HCT116 (cell line): ENCODE data around the gene TTLL5. TPM values are rescaled to one million over a fixed set of nuclear protein-coding genes. Genes with fewer than 3 reads are reported as not detected.

Experiments used
- ATAC-seq: fragments of 200-7000 bp; cut with Tn5 transposase; 2 replicates; pipeline ENCODE4 v1.9.1; 2020; ENCODE audit warnings: mild to moderate bottlenecking, moderate library complexity
- BruUV-seq: library from RNA; stranded (reverse); fragments of 400-500 nt; replicated peaks from 2 replicates; lab custom pipeline; 2021; lab: Mats Ljungman, UMichigan
- CTCF ChIA-PET: fragments of 300-600 bp; sonication (Branson Sonifier 250); formaldehyde crosslinking; loops from one replicate; lab custom pipeline; 2021; ENCODE audit warnings: antibody characterized with exemption; lab: Charles Lee
- POLR2A ChIA-PET: fragments of 300-600, 350-600 bp; sonication (Branson Sonifier 250); formaldehyde crosslinking; loops from one replicate; lab custom pipeline; 2021; ENCODE audit warnings: antibody characterized with exemption; lab: Charles Lee
- RAD21 ChIA-PET, 2 experiments: fragments of 300-600 bp; sonication (Branson Sonifier 250); formaldehyde crosslinking; loops; one replicate each; lab custom pipeline; 2023; ENCODE audit warnings: low total read pairs in 2 of 2; ENCODE audit not compliant: uncharacterized antibody in 2 of 2, unreplicated experiment in 2 of 2, low non-redundant PET in 1 of 2; lab: Charles Lee
- DNase-seq: peaks from one replicate; pipeline ENCODE4 v3.0.0-alpha.2; 2010; ENCODE audit warnings: low read depth, low spot score
- H2AFZ ChIP-seq: fragments of 200-600 bp; shearing (Covaris generic), sonication (generic); 2 replicates; pipeline ENCODE4 v1.6.1; 2017; ENCODE audit warnings: low read depth, mixed run types, mixed read lengths, antibody characterized with exemption, low read length; ENCODE audit not compliant: poor library complexity, severe bottlenecking
- H3K27ac ChIP-seq: 2 replicates; pipeline ENCODE4 v1.5.1; 2012; ENCODE audit warnings: low read depth, low read length
- H3K27me3 ChIP-seq: fragments of 200-600 bp; sonication (generic); 2 replicates; pipeline ENCODE4 v1.6.1; 2016; ENCODE audit warnings: mixed run types, low read length, mixed read lengths; ENCODE audit not compliant: insufficient read depth
- H3K36me3 ChIP-seq, 2 experiments: fragments of 200-500 bp in 1 of 2; fragments of 200-600 bp in 1 of 2; sonication (Bioruptor generic) in 1 of 2; sonication (generic) in 1 of 2; 2 replicates each; pipeline versions ENCODE4 v1.5.1 to v1.6.1; 2014 to 2016; ENCODE audit warnings: low read length in 2 of 2, inconsistent platforms in 1 of 2, mixed read lengths in 1 of 2, mixed run types in 1 of 2; ENCODE audit not compliant: insufficient read depth in 2 of 2, control insufficient read depth in 1 of 2
- H3K4me1 ChIP-seq, 2 experiments: fragments of 200-600 bp in 1 of 2; sonication (generic) in 1 of 2; 2 replicates each; pipeline versions ENCODE4 v1.5.1 to v1.6.1; 2012 to 2017; ENCODE audit warnings: low read length in 2 of 2, inconsistent platforms in 1 of 2, mild to moderate bottlenecking in 1 of 2, mixed read lengths in 1 of 2, mixed run types in 1 of 2, moderate library complexity in 1 of 2; ENCODE audit not compliant: insufficient read depth in 2 of 2, control insufficient read depth in 1 of 2
- H3K4me2 ChIP-seq: fragments of 200-600 bp; sonication (generic); 2 replicates; pipeline ENCODE4 v1.6.1; 2017; ENCODE audit warnings: mixed run types, low read length, mixed read lengths
- H3K4me3 ChIP-seq, 2 experiments: fragments of 200-600 bp in 1 of 2; sonication (generic) in 1 of 2; replicated peaks in 1 of 2; 2 replicates each; pipeline ENCODE4 v1.5.1; 2011 to 2016; ENCODE audit warnings: low read length in 2 of 2, control low read depth in 1 of 2, low read depth in 1 of 2, mild to moderate bottlenecking in 1 of 2, mixed read lengths in 1 of 2, mixed run types in 1 of 2
- H3K79me2 ChIP-seq: fragments of 200-600 bp; sonication (generic); 2 replicates; pipeline ENCODE4 v1.6.1; 2017; ENCODE audit warnings: mild to moderate bottlenecking, mixed run types, low read length, moderate library complexity, mixed read lengths; ENCODE audit not compliant: insufficient read depth
- H3K9ac ChIP-seq: fragments of 200-600 bp; sonication (generic); 2 replicates; pipeline ENCODE4 v1.6.1; 2016; ENCODE audit warnings: low read length, mixed read lengths
- H3K9me2 ChIP-seq: fragments of 200-600 bp; sonication (generic), shearing (Covaris generic); 2 replicates; pipeline ENCODE4 v1.6.1; 2017; ENCODE audit warnings: mixed run types, mild to moderate bottlenecking, moderate library complexity; ENCODE audit not compliant: insufficient read depth
- H3K9me3 ChIP-seq, 2 experiments: fragments of 200-500 bp in 1 of 2; fragments of 200-600 bp in 1 of 2; sonication (Bioruptor generic) in 1 of 2; sonication (generic) in 1 of 2; 2 replicates each; pipeline ENCODE4 v1.6.1; 2014 to 2017; ENCODE audit warnings: low read length in 2 of 2, mixed read lengths in 2 of 2, inconsistent platforms in 1 of 2, low read depth in 1 of 2, mild to moderate bottlenecking in 1 of 2, mixed run types in 1 of 2, moderate library complexity in 1 of 2; ENCODE audit not compliant: control insufficient read depth in 1 of 2, insufficient read depth in 1 of 2
- H4K20me1 ChIP-seq: fragments of 200-600 bp; sonication (generic), shearing (Covaris generic); 2 replicates; pipeline ENCODE4 v1.6.1; 2017; ENCODE audit warnings: mixed run types, mild to moderate bottlenecking, moderate library complexity; ENCODE audit not compliant: insufficient read depth
- ATF3 ChIP-seq: IDR thresholded peaks from 2 replicates; pipeline ENCODE4 v1.6.1; 2012
- CBX3 ChIP-seq: IDR thresholded peaks from 2 replicates; pipeline ENCODE4 v1.6.1; 2012; ENCODE audit warnings: low read depth
- CEBPB ChIP-seq: IDR thresholded peaks from 2 replicates; pipeline ENCODE4 v1.6.1; 2012; ENCODE audit warnings: low read depth
- EZH2 ChIP-seq: fragments of 200-600 bp; sonication (generic); IDR thresholded peaks from 2 replicates; pipeline ENCODE4 v1.6.1; 2017; ENCODE audit warnings: antibody characterized with exemption, mixed run types
- EZH2phosphoT487 ChIP-seq: fragments of 200-600 bp; IDR thresholded peaks from 2 replicates; pipeline ENCODE4 v1.6.1; 2018; ENCODE audit warnings: antibody characterized with exemption, borderline replicate concordance
- JUND ChIP-seq: IDR thresholded peaks from 2 replicates; pipeline ENCODE4 v1.6.1; 2012
- MAX ChIP-seq: IDR thresholded peaks from 2 replicates; pipeline ENCODE4 v1.6.1; 2012
- POLR2A ChIP-seq: IDR thresholded peaks from 2 replicates; pipeline ENCODE4 v1.7.0; 2011; ENCODE audit warnings: borderline replicate concordance; ENCODE audit not compliant: insufficient read depth, insufficient read length; ENCODE audit errors: extremely low read depth
- POLR2AphosphoS5 ChIP-seq: IDR thresholded peaks from 2 replicates; pipeline ENCODE4 v1.6.1; 2011; ENCODE audit warnings: mild to moderate bottlenecking, low read depth, low read length, moderate library complexity
- SIN3A ChIP-seq: IDR thresholded peaks from 2 replicates; pipeline ENCODE4 v1.6.1; 2012; ENCODE audit warnings: low read depth
- SP1 ChIP-seq: IDR thresholded peaks from 2 replicates; pipeline ENCODE4 v1.6.1; 2012; ENCODE audit warnings: low read depth
- SRF ChIP-seq: IDR thresholded peaks from 2 replicates; pipeline ENCODE4 v1.6.1; 2012; ENCODE audit warnings: low read depth
- intact Hi-C: fragments of 100-400 bp; cut with micrococcal nuclease; formaldehyde crosslinking; loops from 2 replicates; pipeline ENCODE4 v1.10.0; 2022
- total RNA-seq: library from RNA; stranded (reverse); gene quantifications from one replicate; pipeline ENCODE4 v1.2.1, GENCODE V29; 2021; ENCODE audit not compliant: unreplicated experiment
- TF ChIP-seq, protein P1 (sequence below): IDR thresholded peaks from 2 replicates; pipeline ENCODE4 v1.6.1; 2011; ENCODE audit warnings: mild to moderate bottlenecking, low read length, moderate library complexity; ENCODE audit not compliant: insufficient replicate concordance; ENCODE audit errors: extremely low read depth
- TF ChIP-seq, protein P2 (sequence below): IDR thresholded peaks from 2 replicates; pipeline ENCODE4 v1.6.1; 2012; ENCODE audit warnings: low read depth

The TTLL5 gene
- total RNA-seq, 1 experiment from 2014 or later, result 26.2 TPM

DNA sequence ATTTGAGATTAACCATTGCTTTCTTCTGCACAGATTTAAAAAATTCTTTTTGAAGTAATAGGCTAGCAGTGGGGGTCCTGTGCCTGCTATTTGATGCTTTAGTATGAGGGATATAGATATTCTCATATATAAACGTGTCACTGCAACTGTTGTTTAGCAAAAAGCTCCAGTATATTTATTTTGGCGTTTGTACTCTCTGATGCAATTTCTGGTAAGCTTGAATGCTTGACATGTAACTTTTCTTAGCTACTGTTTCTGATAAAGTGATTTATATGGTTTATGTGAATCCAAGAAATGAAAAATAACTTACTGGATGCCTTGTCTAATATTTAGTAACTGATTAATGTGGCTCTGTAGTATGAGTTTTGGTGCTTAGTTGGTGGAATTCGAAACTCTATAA, 77.1 kb downstream of the TTLL5 start:
- CTCF ChIA-PET, result interaction anchor here (1.1 to 1.7 kb wide), 2 partner anchors 29 to 244 kb away, joined by 3 read pairs; no protein-coding TSS in a partner anchor
- H3K4me1 ChIP-seq, result no peaks in the 10 kb centered on the region
- H3K36me3 ChIP-seq, result no peaks in the 10 kb centered on the region
- H3K4me2 ChIP-seq, result no peak overlapping the region
- DNase-seq, result no peak
- H3K4me3 ChIP-seq, result no peak overlapping the region
- H3K27me3 ChIP-seq, result no peaks in the 10 kb centered on the region
- no peak overlapping the region for H3K27ac ChIP-seq
- intact Hi-C loops, result no loop called here
- no peak for TF ChIP-seq CEBPB
- TF ChIP-seq ATF3, result no peak
- no peak for TF ChIP-seq SP1
- TF ChIP-seq CBX3, result no peak
- TF ChIP-seq MAX, result no peak
- no peak for TF ChIP-seq SIN3A
- no peak for TF ChIP-seq POLR2A
- no peak for TF ChIP-seq POLR2AphosphoS5
- TF ChIP-seq JUND, result no peak
- no peak for TF ChIP-seq SRF
- no peak for TF ChIP-seq EZH2
- no peak for TF ChIP-seq EZH2phosphoT487
- TF ChIP-seq, protein P1, sequence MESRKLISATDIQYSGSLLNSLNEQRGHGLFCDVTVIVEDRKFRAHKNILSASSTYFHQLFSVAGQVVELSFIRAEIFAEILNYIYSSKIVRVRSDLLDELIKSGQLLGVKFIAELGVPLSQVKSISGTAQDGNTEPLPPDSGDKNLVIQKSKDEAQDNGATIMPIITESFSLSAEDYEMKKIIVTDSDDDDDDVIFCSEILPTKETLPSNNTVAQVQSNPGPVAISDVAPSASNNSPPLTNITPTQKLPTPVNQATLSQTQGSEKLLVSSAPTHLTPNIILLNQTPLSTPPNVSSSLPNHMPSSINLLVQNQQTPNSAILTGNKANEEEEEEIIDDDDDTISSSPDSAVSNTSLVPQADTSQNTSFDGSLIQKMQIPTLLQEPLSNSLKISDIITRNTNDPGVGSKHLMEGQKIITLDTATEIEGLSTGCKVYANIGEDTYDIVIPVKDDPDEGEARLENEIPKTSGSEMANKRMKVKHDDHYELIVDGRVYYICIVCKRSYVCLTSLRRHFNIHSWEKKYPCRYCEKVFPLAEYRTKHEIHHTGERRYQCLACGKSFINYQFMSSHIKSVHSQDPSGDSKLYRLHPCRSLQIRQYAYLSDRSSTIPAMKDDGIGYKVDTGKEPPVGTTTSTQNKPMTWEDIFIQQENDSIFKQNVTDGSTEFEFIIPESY, result no peak
- TF ChIP-seq, protein P2, sequence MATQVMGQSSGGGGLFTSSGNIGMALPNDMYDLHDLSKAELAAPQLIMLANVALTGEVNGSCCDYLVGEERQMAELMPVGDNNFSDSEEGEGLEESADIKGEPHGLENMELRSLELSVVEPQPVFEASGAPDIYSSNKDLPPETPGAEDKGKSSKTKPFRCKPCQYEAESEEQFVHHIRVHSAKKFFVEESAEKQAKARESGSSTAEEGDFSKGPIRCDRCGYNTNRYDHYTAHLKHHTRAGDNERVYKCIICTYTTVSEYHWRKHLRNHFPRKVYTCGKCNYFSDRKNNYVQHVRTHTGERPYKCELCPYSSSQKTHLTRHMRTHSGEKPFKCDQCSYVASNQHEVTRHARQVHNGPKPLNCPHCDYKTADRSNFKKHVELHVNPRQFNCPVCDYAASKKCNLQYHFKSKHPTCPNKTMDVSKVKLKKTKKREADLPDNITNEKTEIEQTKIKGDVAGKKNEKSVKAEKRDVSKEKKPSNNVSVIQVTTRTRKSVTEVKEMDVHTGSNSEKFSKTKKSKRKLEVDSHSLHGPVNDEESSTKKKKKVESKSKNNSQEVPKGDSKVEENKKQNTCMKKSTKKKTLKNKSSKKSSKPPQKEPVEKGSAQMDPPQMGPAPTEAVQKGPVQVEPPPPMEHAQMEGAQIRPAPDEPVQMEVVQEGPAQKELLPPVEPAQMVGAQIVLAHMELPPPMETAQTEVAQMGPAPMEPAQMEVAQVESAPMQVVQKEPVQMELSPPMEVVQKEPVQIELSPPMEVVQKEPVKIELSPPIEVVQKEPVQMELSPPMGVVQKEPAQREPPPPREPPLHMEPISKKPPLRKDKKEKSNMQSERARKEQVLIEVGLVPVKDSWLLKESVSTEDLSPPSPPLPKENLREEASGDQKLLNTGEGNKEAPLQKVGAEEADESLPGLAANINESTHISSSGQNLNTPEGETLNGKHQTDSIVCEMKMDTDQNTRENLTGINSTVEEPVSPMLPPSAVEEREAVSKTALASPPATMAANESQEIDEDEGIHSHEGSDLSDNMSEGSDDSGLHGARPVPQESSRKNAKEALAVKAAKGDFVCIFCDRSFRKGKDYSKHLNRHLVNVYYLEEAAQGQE, result no peak
- no peak overlapping the region for H3K9ac ChIP-seq
- H3K9me2 ChIP-seq, result no peaks in the 10 kb centered on the region
- no TSS peak for BruUV-seq
- no peaks in the 10 kb centered on the region for H3K9me3 ChIP-seq
- H2AFZ ChIP-seq, result no peak overlapping the region
- no peaks in the 10 kb centered on the region for H3K79me2 ChIP-seq
- RAD21 ChIA-PET, result no interaction called here
- no peak for ATAC-seq
- POLR2A ChIA-PET, result no interaction called here
- no peaks in the 10 kb centered on the region for H4K20me1 ChIP-seq
